Common myeloid progenitor, CD34-positive (primary cell): ENCODE data around the gene OMP.
"Not testable (repeated sequence)": the region's sequence is repeated elsewhere in the genome, so short reads cannot be mapped to it uniquely, and the experiment has no call there.

Source experiments
- CTCF ChIA-PET: fragments of 350-600 bp; sonication (Branson Sonifier 250); formaldehyde crosslinking; loops from one replicate; lab custom pipeline; 2021; ENCODE audit warnings: antibody characterized with exemption; lab: Charles Lee
- POLR2A ChIA-PET: fragments of 350-600 bp; sonication (Branson Sonifier 250); formaldehyde crosslinking; loops from one replicate; lab custom pipeline; 2021; ENCODE audit warnings: antibody characterized with exemption; lab: Charles Lee
- DNase-seq, 3 donors: peaks; one replicate each; pipeline versions ENCODE4 v3.0.0 to v3.0.0-alpha.2; 2013
- H3K27ac ChIP-seq, 2 experiments: 1 replicate in 1 of 2; 2 replicates in 1 of 2; pipeline ENCODE4 v1.7.0; 2013; ENCODE audit warnings: inconsistent platforms in 2 of 2, low read length in 2 of 2, mild to moderate bottlenecking in 2 of 2, low read depth in 1 of 2, moderate library complexity in 1 of 2; ENCODE audit not compliant: severe bottlenecking in 2 of 2, insufficient read depth in 1 of 2, poor library complexity in 1 of 2
- H3K27me3 ChIP-seq, 5 experiments: replicated peaks in 2 of 5; 1 replicate in 3 of 5; 2 replicates in 2 of 5; pipeline versions ENCODE4 v1.6.1 to v1.7.0; 2013; ENCODE audit warnings: low read length in 4 of 5, mild to moderate bottlenecking in 2 of 5, moderate library complexity in 2 of 5, inconsistent platforms in 1 of 5; ENCODE audit not compliant: insufficient read depth in 5 of 5, control insufficient read depth in 4 of 5
- H3K36me3 ChIP-seq, 4 experiments: 1 replicate in 2 of 4; 2 replicates in 2 of 4; pipeline versions ENCODE4 v1.6.1 to v1.7.0; 2013; ENCODE audit warnings: low read length in 3 of 4, control low read depth in 1 of 4, mild to moderate bottlenecking in 1 of 4; ENCODE audit not compliant: control insufficient read depth in 4 of 4, insufficient read depth in 4 of 4
- H3K4me1 ChIP-seq, 4 experiments: 1 replicate in 3 of 4; 2 replicates in 1 of 4; pipeline versions ENCODE4 v1.6.1 to v1.7.1; 2013; ENCODE audit warnings: low read length in 3 of 4, mild to moderate bottlenecking in 3 of 4, control low read depth in 1 of 4, inconsistent platforms in 1 of 4, moderate library complexity in 1 of 4; ENCODE audit not compliant: control insufficient read depth in 4 of 4, insufficient read depth in 4 of 4; ENCODE audit errors: control extremely low read depth in 1 of 4
- H3K4me3 ChIP-seq, 7 experiments: 1 replicate in 4 of 7; 2 replicates in 3 of 7; pipeline versions ENCODE4 v1.5.1 to v1.7.0; 2013; ENCODE audit warnings: mild to moderate bottlenecking in 7 of 7, low read length in 6 of 7, moderate library complexity in 6 of 7, inconsistent platforms in 2 of 7, low read depth in 2 of 7, control low read depth in 1 of 7; ENCODE audit not compliant: insufficient read depth in 4 of 7, control insufficient read depth in 1 of 7; ENCODE audit errors: extremely low read depth in 1 of 7
- H3K9me3 ChIP-seq, 5 experiments: 1 replicate in 4 of 5; 2 replicates in 1 of 5; pipeline versions ENCODE4 v1.6.1 to v1.7.1; 2013; ENCODE audit warnings: low read length in 4 of 5, mild to moderate bottlenecking in 2 of 5, inconsistent platforms in 1 of 5, low read depth in 1 of 5, moderate library complexity in 1 of 5; ENCODE audit not compliant: control insufficient read depth in 4 of 5, insufficient read depth in 2 of 5; ENCODE audit errors: control extremely low read depth in 1 of 5
- WGBS: methylation state at CpG from one replicate; pipeline ENCODE4 v1.1.5; 2013; ENCODE audit not compliant: insufficient coverage; 5-methylcytosine and 5-hydroxymethylcytosine counted together

OMP gene

GRCh38 chr11:77057938-77058474 lies 44.6 kb upstream of the OMP start:
- WGBS: 73% methylated on average over 5 of the region's 9 CpGs
- DNase-seq: no peak
- POLR2A ChIA-PET: no interaction called here

GRCh38 chr11:77058900-77059299 lies 43.7 kb upstream of the OMP start:
- Histone ChIP-seq H3K27ac (no peak overlapping the region), H3K36me3 (no peaks in the 10 kb centered on the region), H3K9me3 (peaks cover 0 to 15% (median 12%) of the 10 kb centered on the region in 5 experiments), H3K4me3 (no peak overlapping the region), H3K27me3 (peaks cover 0 to 2% (median 0%) of the 10 kb centered on the region in 5 experiments), H3K4me1 (no peaks in the 10 kb centered on the region)
- POLR2A ChIA-PET: no interaction called here
- 100% methylated on average over 1 of the region's 2 CpGs for WGBS
- CTCF ChIA-PET: interaction anchor here (1.1 to 1.8 kb wide), 4 partner anchors 11 to 32 kb away, joined by 3 to 7 read pairs (median 4); no protein-coding TSS in a partner anchor
- no peak for DNase-seq

More at GRCh38 chr11:77057938-77058474, 44.6 kb upstream of the OMP start:
- peaks cover 0 to 5% (median 0%) of the 10 kb centered on the region in 5 experiments for H3K27me3 ChIP-seq
- H3K4me3 ChIP-seq: no peak overlapping the region
- no peaks in the 10 kb centered on the region for H3K4me1 ChIP-seq
- H3K9me3 ChIP-seq: peaks cover 0 to 15% (median 12%) of the 10 kb centered on the region in 5 experiments
- CTCF ChIA-PET: interaction anchor here (1.1 to 1.8 kb wide), 6 partner anchors 10 to 34 kb away, joined by 3 to 7 read pairs (median 4); no protein-coding TSS in a partner anchor
- no peak overlapping the region for H3K27ac ChIP-seq
- H3K36me3 ChIP-seq: no peaks in the 10 kb centered on the region

DNA sequence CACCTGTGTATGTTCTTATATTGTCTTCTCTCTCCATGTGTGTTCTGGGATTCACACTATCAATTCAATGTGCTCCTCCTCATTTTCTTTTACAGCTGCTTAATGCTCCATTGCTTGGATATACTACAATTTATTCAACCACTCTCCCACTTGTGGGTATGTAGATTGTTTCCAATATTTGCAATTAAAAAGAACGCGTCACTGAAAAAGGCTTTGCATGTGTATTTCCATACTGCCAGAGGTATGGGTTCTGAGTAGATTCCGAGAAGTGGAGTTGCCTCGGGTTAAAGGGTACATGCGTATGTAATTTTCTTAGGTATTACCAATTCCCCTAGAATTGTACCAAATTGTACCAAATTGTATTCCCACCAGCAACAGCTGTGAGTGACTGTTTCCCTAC lies 42.8 kb upstream of the OMP start:
- WGBS: 100% methylated on average over 2 of the region's 5 CpGs
- CTCF ChIA-PET: interaction anchor here (1.1 kb wide), 1 partner anchor 32 kb away, joined by 3 read pairs; no protein-coding TSS in a partner anchor
- Histone ChIP-seq H3K27me3 (peaks cover 0 to 3% (median 0%) of the 10 kb centered on the region in 5 experiments), H3K4me3 (no peak overlapping the region), H3K36me3 (no peaks in the 10 kb centered on the region), H3K4me1 (no peaks in the 10 kb centered on the region), H3K9me3 (peaks cover 0 to 15% (median 12%) of the 10 kb centered on the region in 5 experiments), H3K27ac (no peak overlapping the region)
- no peak for DNase-seq
- POLR2A ChIA-PET: no interaction called here

DNA sequence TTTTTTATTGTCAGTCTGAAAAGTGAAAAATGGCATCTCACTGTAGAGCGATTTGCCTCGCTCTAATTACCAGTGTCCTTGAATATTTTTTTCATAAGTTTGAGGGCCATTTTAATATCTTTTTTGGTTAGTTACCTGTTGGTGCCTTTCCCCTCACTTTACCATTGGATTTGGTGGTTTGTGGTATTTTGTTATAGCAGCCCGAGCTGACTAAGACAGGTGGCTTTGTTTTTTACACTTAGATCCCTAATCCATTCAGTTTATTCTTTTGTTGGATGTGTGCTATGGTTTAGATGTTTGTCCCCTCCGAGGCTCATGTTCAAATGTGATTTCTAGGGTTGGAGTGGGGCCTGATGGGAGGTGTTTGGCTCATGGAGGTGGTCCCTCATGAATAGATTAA lies 42.4 kb upstream of the OMP start:
- ChIA-PET CTCF (interaction anchor here (0.8 to 1.1 kb wide), 2 partner anchors 15 to 32 kb away, joined by 3 read pairs; no protein-coding TSS in a partner anchor), POLR2A (no interaction called here)
- Histone ChIP-seq H3K36me3 (no peaks in the 10 kb centered on the region), H3K27ac (no peak overlapping the region), H3K9me3 (peaks cover 0 to 15% (median 12%) of the 10 kb centered on the region in 5 experiments), H3K4me1 (no peaks in the 10 kb centered on the region), H3K27me3 (peaks cover 0 to 7% (median under 1%) of the 10 kb centered on the region in 5 experiments), H3K4me3 (no peak overlapping the region)
- 100% methylated on average over 2 of the region's 4 CpGs for WGBS
- no peak for DNase-seq

DNA sequence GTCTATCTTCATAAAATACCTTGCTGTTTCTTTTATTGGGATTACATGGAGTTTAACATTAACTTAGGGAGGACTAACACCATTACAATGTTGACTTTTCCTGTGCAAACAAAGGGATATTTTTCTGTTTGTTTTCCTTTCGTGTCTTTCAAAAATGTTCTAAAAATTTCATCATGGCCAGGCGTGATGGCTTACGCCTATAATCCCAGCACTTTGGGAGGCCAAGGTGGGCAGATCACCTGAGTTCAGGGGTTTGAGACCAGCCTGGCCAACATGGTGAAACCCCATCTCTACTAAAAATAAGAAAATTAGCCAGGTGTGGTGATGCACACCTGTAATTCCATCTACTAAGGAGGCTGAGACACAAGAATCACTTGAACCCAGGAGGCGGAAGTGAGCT lies 41.4 kb upstream of the OMP start:
- 100% methylated on average over 2 of the region's 4 CpGs for WGBS

DNA sequence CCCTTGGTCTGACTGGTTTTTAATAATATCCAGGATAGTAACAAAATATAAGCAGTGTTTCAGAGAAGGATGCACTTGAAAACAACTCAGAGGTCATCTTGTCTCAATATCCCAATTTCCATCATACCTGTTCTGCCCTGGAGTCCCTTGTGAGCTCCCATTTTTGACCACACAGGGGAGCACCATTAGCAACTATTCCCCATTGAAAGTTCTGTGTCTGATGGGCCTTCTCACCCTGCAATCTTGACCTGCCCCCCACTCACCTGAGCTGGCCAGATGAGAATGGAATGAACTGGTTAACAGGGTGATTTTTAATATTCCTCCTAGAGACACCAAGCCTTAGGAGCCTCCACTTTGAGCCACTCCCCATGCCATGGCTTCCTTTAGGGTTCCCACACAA lies 39.7 kb upstream of the OMP start:
- POLR2A ChIA-PET: no interaction called here
- H3K27me3 ChIP-seq: peaks cover 0 to 8% (median 2%) of the 10 kb centered on the region in 5 experiments
- H3K4me1 ChIP-seq: peaks cover 4 to 14% (median 10%) of the 10 kb centered on the region in 4 experiments
- no peaks in the 10 kb centered on the region for H3K36me3 ChIP-seq
- H3K27ac ChIP-seq: no peak overlapping the region
- peaks cover 0 to 4% (median 0%) of the 10 kb centered on the region in 5 experiments for H3K9me3 ChIP-seq
- no peak overlapping the region for H3K4me3 ChIP-seq
- no peak for DNase-seq
- CTCF ChIA-PET: interaction anchor here (1.0 to 6.9 kb wide), 5 partner anchors 9 to 28 kb away, joined by 4 to 67 read pairs (median 4); no protein-coding TSS in a partner anchor

More for the DNA sequence above, 41.4 kb upstream of the OMP start:
- POLR2A ChIA-PET, H3K27me3 ChIP-seq, H3K4me3 ChIP-seq, H3K36me3 ChIP-seq, H3K4me1 ChIP-seq, H3K27ac ChIP-seq, DNase-seq: not testable (repeated sequence)
- H3K9me3 ChIP-seq: peaks cover 0 to 10% (median 8%) of the 10 kb centered on the region in 5 experiments
- CTCF ChIA-PET: interaction anchor here (0.8 to 1.7 kb wide), 2 partner anchors 16 kb away, joined by 3 to 4 read pairs; no protein-coding TSS in a partner anchor

- Histone ChIP-seq H3K4me3 (no peak overlapping the region), H3K27me3 (peaks cover 0 to 8% (median 2%) of the 10 kb centered on the region in 5 experiments), H3K4me1 (peaks cover 4 to 14% (median 10%) of the 10 kb centered on the region in 4 experiments), H3K9me3 (peaks cover 0 to 4% (median 0%) of the 10 kb centered on the region in 5 experiments), H3K36me3 (no peaks in the 10 kb centered on the region), H3K27ac (no peak overlapping the region)
- ChIA-PET CTCF (interaction anchor here (1.0 to 6.9 kb wide), 4 partner anchors 9 to 31 kb away, joined by 3 to 67 read pairs (median 16); no protein-coding TSS in a partner anchor), POLR2A (no interaction called here)
- WGBS: 90% methylated on average over 1 of the region's 1 CpG
- DNase-seq: no peak
Measured at GRCh38 chr11:77063407-77063806, 39.2 kb upstream of the OMP start.
